NAMALWA (cell line): ENCODE measurements around the gene HMGN4.
A peak's percentile ranks its signal among the peaks of the same experiment; 100 is the strongest.

Experiments
- DNase-seq: peaks from one replicate; pipeline ENCODE4 v3.0.0-alpha.2; 2015; ENCODE audit warnings: low spot score

Gene HMGN4

DNA sequence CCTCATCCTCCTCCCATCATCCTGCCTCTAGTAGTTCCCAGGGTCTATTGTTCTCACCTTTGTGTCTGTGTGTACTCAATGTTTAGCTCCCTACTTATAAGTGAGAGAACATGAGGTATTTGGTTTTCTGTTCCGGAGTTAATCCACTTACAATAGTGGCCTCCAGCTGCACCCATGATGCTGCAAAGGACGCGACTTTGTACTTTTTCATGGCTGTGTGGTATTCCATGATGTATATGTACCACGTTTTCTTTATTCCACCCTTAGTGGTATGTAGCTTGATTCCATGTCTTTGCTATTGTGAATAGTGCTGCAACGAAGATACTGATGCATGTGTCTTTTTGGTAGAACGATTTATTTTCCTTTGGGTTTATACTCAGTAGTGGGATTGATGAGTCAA, 40.1 kb downstream of the HMGN4 start:
- no peak for DNase-seq

DNA sequence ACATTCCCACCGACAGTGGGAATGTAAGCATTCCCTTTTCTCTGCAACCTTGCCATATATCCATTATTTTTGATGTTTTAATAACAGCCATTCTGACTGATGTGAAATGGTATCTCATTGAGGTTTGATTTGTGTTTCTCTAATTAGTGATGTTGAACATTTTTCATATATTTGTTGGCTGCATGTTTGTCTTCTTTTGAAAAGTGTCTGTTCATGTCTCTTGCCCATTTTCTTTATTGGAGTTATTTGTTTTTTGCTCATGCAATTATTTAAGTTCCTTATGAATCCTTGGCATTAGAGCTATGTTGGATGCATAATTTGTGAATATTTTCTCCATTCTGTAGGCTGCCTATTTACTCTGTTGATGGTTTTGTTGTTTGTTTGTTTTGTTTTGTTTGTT, 40.6 kb downstream of the HMGN4 start:
- DNase-seq = no peak

DNA sequence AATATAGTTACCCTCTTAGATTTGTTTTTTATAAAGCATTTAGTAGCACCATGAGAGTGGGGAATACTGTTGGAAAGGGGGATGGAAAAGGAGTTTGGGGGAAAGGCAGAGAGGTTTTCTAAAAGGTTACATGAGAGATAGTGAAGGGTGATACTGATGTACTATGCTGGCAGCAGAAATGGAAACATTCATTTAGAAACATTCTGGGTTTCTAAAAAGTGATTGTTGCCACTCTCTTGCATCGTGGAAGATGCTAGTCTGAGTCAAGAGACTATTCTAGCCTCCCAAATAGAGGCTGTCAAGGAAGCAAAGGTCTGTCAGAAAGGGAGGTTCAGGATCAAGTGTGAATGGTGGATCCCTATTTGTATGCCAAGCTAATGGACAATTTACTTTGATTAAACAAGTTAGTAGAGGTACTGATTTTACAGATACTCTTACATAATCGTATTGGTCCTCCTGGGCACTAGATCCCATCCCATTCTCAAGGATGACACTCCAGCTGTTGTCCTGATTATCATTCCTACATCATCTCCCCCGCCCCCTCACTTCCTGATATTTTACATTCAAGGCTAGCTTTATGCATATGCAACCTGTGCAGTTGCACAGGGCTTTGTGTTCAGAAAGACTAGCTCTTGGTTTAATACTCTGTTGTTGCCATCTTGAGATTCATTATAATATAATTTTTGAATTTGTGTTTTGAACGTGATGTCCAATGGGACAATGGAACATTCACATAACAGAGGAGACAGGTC, 43.2 kb downstream of the HMGN4 start:
- DNase-seq = no peak

DNA sequence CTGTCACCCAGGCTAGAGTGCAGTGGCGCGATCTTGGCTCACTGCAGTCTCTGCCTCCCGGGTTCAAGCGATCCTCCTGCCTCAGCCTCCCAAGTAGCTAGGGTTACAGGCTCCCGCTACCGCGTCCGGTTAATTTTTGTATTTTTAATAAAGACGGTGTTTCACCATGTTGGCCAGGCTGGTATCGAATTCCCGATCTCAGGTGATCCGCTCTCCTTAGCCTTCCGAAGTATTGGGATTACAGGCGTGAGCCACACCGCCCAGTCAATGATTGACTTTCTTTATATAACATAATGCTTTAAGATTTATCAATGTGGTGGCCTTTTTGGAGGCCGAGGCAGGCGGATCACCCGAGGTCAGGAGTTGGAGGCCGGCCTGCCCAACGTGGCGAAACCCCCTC, 50.8 kb downstream of the HMGN4 start:
- DNase-seq = no peak

DNA sequence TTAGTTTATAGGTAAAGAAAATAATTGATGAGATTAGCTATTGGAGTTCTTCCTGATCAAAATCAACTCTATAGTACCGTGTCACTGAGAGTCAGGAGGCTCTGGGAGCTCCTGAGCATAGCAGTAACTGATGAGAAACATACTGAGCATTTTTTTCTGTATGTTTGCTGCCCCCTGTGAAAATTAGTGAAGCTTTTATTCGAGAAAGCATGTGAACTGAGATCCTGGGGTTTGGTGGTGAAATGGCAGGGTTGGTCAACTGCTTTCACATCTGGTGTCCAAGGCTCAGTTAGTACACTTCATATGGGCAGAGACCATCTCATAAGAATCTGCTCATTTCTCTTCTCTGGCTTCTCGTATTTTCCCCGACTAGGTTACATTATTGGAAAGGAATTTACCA, 54.5 kb downstream of the HMGN4 start:
- DNase-seq = peak; percentile 57

DNA sequence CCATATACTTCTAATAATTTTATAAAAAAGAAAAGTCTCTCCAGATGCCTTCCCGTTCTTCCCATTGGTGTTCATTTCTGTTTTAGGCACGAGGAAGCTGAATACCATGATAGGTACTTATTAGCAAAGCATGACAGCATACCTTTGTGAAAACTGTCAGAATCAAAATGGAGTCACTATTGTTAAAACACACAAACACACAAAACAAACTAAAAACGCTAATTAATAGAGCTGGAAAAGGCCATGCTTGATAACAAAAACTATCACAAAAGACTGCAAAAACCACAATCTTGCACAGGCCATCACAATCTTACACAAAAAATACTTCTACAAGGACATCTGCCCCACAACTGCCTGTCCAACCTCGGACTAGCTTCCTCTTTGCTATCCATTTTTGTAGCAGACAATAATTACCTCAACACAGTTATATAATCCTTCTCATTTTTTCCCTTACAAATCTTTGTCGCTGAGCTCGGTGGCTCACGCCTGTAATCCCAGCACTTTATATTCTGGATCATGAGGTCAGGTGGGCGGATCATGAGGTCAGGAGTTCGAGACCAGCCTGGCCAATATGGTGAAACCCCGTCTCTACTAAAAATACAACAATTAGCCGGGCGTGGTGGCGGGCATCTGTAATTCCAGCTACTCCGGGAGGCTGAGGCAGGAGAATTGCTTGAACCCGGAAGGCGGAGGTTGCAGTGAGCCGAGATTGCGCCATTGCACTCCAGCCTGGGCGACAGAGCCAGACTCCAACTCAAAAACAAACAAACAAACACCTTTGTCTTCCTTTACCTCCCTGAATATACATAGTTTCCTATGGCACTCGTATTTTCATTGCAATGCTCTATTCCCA, 55.3 kb downstream of the HMGN4 start:
- no peak for DNase-seq

DNA sequence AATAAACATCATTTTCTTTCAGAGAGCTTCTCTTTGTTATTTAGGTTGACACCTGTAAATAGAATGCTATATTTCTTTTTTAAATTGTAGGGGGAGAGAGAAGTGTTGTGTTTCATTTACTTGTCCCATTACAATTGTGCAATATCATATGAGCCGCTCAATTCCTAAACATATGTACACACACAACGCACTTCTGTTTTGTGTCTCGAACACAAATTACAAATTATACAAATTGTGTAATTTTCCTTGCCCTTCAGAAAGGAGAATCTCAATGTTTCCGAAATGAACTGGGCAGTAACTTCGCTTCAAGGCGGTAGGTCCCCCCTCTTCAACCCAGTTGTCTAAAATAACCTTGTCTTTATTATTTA, 55.9 kb downstream of the HMGN4 start:
- DNase-seq = no peak

DNA sequence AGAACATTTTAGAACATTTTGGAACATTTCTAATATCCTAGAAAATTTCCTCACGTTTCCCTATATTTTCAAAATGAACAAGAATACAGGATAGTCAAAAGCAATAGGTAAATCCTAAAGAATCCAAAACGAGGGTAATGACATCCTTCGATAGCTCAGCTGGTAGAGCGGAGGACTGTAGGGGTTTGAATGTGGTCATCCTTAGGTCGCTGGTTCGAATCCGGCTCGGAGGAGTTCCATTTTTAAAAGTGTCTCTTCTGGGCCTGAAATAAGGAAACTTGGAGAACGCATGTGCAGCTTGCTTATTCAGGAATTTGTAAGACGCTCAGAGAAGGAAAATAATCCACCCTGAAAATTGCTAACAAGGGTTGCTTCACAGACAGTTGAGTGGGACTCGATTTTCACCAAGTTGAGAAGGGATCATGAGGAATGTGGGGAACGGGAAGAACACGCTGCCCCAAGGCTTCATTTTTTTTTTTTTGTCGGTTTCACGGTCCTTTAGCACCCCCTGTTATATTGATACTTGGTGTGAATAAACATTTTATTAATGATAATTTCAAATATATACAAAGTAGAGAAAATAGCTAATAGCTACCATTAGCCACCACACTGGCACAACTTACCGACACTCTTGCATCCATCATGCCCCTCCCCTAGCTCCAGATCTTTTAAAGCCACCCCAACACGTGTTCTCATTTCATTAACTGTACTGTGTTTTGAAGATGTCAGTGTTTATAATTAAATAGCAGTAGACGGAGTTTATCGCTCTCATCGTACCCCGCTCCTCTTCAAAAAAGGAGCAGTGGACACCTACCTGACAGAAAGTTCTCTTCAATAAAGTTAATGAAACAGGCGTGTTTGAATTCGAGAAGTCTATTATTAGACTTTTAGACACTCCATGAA, 56.8 kb downstream of the HMGN4 start:
- DNase-seq = no peak

DNA sequence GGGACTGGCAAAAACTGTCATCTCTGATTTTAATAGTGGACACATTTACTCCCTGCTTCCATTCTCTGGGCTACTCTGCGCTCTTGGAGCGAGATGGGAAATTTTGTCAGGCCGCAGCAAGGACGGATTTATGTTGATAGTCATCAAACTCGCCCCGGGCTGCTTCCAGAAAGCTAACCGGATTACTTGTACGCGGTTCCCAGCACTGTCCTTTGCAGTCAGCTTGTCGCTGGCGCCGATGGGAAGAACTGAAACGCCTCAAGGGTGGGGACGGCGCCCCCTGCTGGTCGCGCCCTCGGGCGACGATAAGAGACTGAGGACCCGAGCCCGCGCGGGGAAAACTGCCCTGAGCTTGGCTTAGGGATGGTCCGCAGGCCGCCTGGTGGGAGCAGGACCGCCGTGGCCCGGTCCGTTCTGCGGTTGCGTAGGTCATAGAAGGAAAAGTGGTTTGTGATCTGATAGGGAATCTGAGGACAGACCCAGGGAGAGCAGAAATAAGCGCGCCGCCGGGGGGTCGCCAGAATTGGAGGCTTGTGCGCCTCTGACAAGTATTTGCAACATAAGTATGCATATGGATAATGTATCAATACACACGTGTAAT, 57.6 kb downstream of the HMGN4 start:
- peak; percentile 92 for DNase-seq
